HG02623 (cell line): Measurements from ENCODE around the gene CBY2.
"Not testable (repeated sequence)": the region's sequence is repeated elsewhere in the genome, so short reads cannot be mapped to it uniquely, and the experiment has no call there.

Source experiments
- ATAC-seq: cut with Tn5 transposase; IDR thresholded peaks from one replicate; pipeline ENCODE4 v1.9.1; 2021; ENCODE audit warnings: moderate library complexity; ENCODE audit not compliant: unreplicated experiment

CBY2 gene

DNA sequence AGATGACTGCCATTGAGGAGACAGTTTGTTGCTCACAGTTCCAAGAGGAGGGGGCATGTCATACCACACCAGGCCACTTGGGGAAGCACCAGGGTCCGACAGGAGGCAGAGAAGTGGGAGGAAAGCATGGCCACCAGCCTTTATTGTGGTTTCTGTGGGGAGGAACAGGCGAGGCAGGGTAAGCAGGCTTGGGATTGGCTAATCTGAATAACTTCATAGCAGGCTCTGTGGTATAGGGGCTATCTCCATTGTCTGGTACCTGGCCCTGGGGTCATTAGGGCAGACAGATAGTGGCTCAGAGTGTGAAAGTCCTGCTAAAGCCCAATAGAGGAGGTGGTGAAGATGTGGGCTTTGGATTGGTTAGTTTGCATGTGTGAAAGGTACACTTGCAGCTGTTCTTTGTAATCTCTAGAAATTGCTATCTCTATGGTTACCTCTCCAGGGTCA, 35.5 kb downstream of the CBY2 start:
- no peak for ATAC-seq

DNA sequence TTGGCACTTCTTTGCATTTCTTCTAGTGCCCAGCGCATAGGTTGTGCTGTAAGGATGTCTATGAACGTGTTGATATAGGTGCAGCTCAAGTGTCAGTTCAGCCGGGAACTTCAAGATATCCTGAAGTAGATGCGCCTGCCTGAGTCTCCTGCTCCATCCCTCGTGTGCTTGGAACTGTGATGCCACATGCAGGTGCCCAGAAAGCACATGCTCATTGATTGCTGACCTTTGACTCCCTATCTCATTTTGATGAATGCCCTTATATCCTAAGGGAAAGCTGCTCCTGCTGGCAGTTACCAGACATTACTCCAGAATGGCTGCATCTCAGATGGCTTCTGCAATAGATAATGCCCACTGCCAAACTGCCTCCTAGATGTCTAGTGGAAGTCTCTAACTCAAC, 40.9 kb downstream of the CBY2 start:
- no peak for ATAC-seq

- ATAC-seq, result no peak
Measured at GRCh38 chr13:45744979-45745378, 42.9 kb downstream of the CBY2 start.

GRCh38 chr13:45747071-45747470, 45.0 kb downstream of the CBY2 start:
- ATAC-seq, result no peak

DNA sequence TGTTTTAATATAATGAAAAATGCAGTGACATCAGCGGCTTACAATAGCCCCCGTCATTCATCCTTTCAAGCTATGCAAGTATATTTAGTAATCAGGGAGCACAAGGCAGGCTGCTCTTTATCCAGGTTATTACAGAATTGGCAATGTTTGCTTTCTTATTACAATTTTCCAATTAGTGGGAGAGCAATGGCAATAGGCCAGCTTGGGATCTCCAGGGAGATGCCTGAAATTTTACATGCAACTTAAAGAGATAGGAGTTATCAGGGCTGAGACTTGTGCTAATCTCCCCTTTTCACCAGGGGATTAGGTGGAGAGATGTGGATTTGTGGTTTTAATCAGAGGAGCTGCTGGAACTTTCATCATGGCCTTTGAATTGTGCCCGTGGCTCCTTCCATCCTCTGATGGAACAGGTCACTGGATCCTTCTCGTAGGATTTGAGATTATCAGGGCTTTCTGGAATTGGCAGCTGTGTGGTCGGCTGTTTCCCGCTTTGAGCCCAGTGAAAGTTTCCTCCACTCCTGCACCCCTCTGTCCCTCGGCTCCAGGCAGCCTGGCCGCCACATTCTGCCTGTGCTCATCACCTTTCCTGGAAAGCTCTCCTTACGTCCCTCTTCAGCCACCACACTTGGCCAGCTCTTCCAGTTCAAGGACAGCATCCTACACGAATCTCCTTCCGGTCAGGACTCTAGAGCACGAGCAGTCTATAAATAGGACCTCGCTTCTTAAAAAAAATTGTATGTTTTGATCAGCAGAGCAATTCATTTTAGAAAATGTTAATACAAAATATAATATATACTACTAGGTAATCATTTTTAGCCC, 47.0 kb downstream of the CBY2 start:
- no peak for ATAC-seq

- ATAC-seq, result no peak
Measured at GRCh38 chr13:45750566-45750965, 48.4 kb downstream of the CBY2 start.

DNA sequence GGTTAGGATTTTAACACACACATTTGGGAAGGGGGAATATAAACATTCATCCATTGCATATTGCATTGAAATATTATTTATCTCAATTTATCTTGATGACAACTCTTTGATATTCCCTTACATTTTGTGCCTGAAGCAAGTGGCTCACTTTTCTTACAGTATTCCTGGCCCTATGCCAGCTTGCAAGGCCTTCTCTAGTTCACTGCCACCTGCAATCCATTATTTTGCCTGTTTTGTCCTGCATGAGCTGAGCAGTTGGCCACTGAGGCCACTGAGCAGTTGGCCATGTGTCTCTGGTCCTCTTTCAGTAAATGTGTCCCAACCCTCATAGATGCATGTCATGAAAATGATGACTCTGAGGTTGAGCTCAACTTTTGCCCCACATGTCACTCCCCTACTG, 49.8 kb downstream of the CBY2 start:
- ATAC-seq, result no peak

- no peak for ATAC-seq
Measured at GRCh38 chr13:45752510-45752909, 50.4 kb downstream of the CBY2 start.

DNA sequence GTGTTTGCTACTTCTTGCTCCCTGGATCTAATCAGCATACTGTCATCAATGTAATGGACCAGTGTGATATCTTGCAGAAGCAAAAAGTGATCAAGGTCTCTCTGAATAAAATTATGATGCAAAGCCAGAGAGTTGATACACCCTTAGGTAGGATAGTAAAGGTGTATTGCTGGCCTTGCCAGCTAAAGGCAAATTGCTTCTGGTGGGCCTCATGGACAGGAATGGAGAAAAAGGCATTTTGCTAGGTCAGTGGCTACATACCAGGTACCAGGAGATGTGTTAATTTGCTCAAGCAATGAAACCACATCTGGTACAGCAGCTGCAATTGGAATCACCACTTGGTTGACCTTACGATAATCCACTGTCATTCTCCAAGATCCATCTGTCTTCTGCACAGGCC, 54.4 kb downstream of the CBY2 start:
- ATAC-seq, result not testable (repeated sequence)

DNA sequence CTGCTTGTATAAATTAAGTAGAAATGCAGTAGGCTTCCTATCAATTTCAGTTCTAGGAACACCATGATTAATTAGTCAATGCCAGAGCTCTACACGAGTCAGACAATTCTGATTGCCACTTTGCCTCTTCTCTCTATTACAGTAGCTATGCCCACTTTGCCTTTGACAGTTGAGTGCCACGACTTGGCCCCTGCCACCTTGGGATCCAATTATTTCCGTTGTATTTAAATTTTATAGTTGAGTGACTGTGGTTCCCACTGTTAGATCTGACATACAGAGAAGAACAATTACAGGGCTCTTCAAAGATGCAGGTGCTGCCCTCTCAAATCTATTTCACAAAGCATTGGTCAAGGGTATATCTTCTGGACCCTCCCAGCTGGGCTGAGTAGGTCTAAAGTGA, 55.5 kb downstream of the CBY2 start:
- not testable (repeated sequence) for ATAC-seq

DNA sequence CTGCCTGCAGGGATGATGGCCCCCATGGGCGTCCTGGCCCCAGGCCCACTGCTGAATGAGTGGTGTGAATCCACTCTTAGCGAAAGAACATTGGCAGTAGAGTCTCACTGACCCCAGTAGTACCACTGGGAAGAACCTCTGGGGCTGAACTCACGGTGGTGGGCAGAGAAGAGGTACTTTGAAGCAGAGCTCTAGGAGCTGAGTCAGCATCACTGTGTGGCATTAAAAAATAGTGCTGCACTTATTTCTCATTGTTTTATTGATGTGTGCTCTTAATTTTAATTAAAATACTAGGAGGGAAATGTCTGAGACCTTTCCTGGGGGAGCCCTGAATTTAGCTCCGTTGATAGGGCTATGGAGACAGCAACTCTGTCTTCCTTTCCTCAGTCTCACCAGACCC, 61.3 kb downstream of the CBY2 start:
- ATAC-seq, result no peak
